ENCODE data around the gene ADD3.

The ADD3 gene

DNA sequence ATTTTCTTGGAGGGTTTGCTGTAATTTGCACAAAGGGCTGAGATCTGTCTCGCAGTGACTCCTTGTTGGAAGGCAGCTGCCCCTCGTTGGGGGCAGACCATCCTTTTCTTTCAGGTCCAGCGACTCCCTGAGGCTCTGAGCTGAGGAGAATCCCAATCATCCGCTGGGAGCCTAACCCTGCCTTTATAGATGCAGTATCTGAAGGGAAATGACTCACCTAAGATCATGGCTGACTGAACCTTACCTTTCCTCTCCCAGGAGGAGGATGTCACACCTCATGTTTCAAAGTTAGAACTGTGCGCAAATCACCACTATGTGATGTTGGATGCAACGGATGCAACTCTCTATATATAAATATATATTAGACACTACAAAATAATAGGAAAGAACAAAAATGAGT lies 163.2 kb downstream of the ADD3 start:
- no peaks in the 10 kb centered on the region for H3K36me3 ChIP-seq (ENCODE audit: insufficient read depth, low read length)
- no peaks in the 10 kb centered on the region for H3F3A ChIP-seq (ENCODE audit: low read depth)
- H3K79me2 ChIP-seq (ENCODE audit: insufficient read depth, low read length) = no peaks in the 10 kb centered on the region
- no peak overlapping the region for H2AFZ ChIP-seq (ENCODE audit: low read length)
- no peak overlapping the region for H3K9ac ChIP-seq (ENCODE audit: low read depth, low read length, poor library complexity, severe bottlenecking)
- H3K9me3 ChIP-seq (ENCODE audit: insufficient read depth, low read depth, low read length) = no peaks in the 10 kb centered on the region
- H3K4me1 ChIP-seq (ENCODE audit: insufficient read depth, low read length, poor library complexity, severe bottlenecking) = no peaks in the 10 kb centered on the region
- no peaks in the 10 kb centered on the region for H3K9me2 ChIP-seq (replicated peaks; ENCODE audit: low read depth, low read length)
- no peaks in the 10 kb centered on the region for H4K20me1 ChIP-seq (ENCODE audit: insufficient read depth, low read length, poor library complexity, severe bottlenecking)
- H3K4me2 ChIP-seq (ENCODE audit: low read depth, low read length, poor library complexity, severe bottlenecking) = no peak overlapping the region
- peaks cover 68% of the 10 kb centered on the region for H3K27me3 ChIP-seq (ENCODE audit: insufficient read depth, low read length, poor library complexity, severe bottlenecking)
- no peak overlapping the region for H3K4me3 ChIP-seq (ENCODE audit: low read length, poor library complexity, severe bottlenecking)
- no peak for TF ChIP-seq EZH2phosphoT487 (IDR thresholded peaks at IDR 0.05; ENCODE audit: borderline replicate concordance)
- TF ChIP-seq, protein P1, sequence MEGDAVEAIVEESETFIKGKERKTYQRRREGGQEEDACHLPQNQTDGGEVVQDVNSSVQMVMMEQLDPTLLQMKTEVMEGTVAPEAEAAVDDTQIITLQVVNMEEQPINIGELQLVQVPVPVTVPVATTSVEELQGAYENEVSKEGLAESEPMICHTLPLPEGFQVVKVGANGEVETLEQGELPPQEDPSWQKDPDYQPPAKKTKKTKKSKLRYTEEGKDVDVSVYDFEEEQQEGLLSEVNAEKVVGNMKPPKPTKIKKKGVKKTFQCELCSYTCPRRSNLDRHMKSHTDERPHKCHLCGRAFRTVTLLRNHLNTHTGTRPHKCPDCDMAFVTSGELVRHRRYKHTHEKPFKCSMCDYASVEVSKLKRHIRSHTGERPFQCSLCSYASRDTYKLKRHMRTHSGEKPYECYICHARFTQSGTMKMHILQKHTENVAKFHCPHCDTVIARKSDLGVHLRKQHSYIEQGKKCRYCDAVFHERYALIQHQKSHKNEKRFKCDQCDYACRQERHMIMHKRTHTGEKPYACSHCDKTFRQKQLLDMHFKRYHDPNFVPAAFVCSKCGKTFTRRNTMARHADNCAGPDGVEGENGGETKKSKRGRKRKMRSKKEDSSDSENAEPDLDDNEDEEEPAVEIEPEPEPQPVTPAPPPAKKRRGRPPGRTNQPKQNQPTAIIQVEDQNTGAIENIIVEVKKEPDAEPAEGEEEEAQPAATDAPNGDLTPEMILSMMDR (conservative IDR thresholded peaks at IDR 0.05; ENCODE audit: low read length) = no peak

DNA sequence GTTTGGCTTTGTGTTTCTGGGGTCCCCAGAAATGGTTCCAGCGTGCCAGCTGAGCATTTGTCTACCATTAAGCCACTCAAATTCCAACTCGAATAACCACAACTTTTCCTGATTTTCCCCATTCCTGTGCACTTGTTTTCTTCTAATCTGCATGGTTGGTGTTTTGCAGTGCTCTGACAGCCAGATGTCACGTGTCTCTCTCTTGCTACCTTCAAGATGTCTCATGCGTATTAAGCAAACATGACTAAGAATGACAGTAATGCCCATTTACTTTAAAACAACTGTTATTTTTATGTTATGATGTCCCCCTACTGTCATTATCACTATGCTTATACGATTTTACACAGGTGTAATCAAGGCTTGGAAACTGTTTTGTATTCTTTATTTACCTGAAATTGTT lies 164.4 kb downstream of the ADD3 start:
- Histone ChIP-seq H3K27me3 (ENCODE audit: insufficient read depth, low read length, poor library complexity, severe bottlenecking) (peaks cover 58% of the 10 kb centered on the region), H3K9ac (ENCODE audit: low read depth, low read length, poor library complexity, severe bottlenecking) (no peak overlapping the region), H4K20me1 (ENCODE audit: insufficient read depth, low read length, poor library complexity, severe bottlenecking) (no peaks in the 10 kb centered on the region), H3K79me2 (ENCODE audit: insufficient read depth, low read length) (no peaks in the 10 kb centered on the region), H3K36me3 (ENCODE audit: insufficient read depth, low read length) (no peaks in the 10 kb centered on the region), H3K4me1 (ENCODE audit: insufficient read depth, low read length, poor library complexity, severe bottlenecking) (no peaks in the 10 kb centered on the region), H3K9me2 (replicated peaks; ENCODE audit: low read depth, low read length) (no peaks in the 10 kb centered on the region), H3K9me3 (ENCODE audit: insufficient read depth, low read depth, low read length) (no peaks in the 10 kb centered on the region), H3F3A (ENCODE audit: low read depth) (no peaks in the 10 kb centered on the region), H2AFZ (ENCODE audit: low read length) (no peak overlapping the region), H3K4me3 (ENCODE audit: low read length, poor library complexity, severe bottlenecking) (no peak overlapping the region), H3K4me2 (ENCODE audit: low read depth, low read length, poor library complexity, severe bottlenecking) (no peak overlapping the region)
- TF ChIP-seq, protein P1 (conservative IDR thresholded peaks at IDR 0.05; ENCODE audit: low read length) = no peak
- TF ChIP-seq EZH2phosphoT487 (IDR thresholded peaks at IDR 0.05; ENCODE audit: borderline replicate concordance) = no peak

DNA sequence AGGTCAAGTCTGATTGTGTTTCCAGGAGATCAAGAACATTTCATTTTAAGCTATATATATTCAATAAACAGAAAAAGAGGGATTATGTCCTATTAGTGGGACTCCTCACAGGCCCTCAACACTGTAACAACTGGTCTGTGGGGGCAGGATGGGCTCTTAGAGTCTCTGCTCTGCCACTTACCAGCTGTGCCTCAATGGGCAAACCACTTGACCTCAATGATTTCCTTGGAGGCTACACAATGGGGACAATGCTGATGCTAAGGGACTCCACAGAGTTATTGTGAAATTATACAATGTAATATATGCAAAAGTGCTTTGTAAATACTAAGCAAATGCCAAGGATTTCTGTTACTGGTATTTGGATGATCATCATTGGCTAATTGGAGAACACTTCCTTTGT lies 166.4 kb downstream of the ADD3 start:
- no peak overlapping the region for H3K4me2 ChIP-seq (ENCODE audit: low read depth, low read length, poor library complexity, severe bottlenecking)
- TF ChIP-seq, protein P1 (conservative IDR thresholded peaks at IDR 0.05; ENCODE audit: low read length) = no peak
- no peak for TF ChIP-seq EZH2phosphoT487 (IDR thresholded peaks at IDR 0.05; ENCODE audit: borderline replicate concordance)

More for the DNA sequence above, 166.4 kb downstream of the ADD3 start:
- H3K9me3 ChIP-seq (ENCODE audit: insufficient read depth, low read depth, low read length) = no peaks in the 10 kb centered on the region
- H3K36me3 ChIP-seq (ENCODE audit: insufficient read depth, low read length) = no peaks in the 10 kb centered on the region
- no peaks in the 10 kb centered on the region for H3F3A ChIP-seq (ENCODE audit: low read depth)
- no peaks in the 10 kb centered on the region for H3K4me1 ChIP-seq (ENCODE audit: insufficient read depth, low read length, poor library complexity, severe bottlenecking)
- H3K9me2 ChIP-seq (replicated peaks; ENCODE audit: low read depth, low read length) = no peaks in the 10 kb centered on the region
- H3K79me2 ChIP-seq (ENCODE audit: insufficient read depth, low read length) = no peaks in the 10 kb centered on the region
- no peak overlapping the region for H3K9ac ChIP-seq (ENCODE audit: low read depth, low read length, poor library complexity, severe bottlenecking)
- no peak overlapping the region for H2AFZ ChIP-seq (ENCODE audit: low read length)
- no peaks in the 10 kb centered on the region for H4K20me1 ChIP-seq (ENCODE audit: insufficient read depth, low read length, poor library complexity, severe bottlenecking)
- peaks cover 37% of the 10 kb centered on the region for H3K27me3 ChIP-seq (ENCODE audit: insufficient read depth, low read length, poor library complexity, severe bottlenecking)
- no peak overlapping the region for H3K4me3 ChIP-seq (ENCODE audit: low read length, poor library complexity, severe bottlenecking)
